ENCODE measurements around the gene IFT52. TPM values are rescaled to one million over a fixed set of nuclear protein-coding genes. Genes with fewer than 3 reads are reported as not detected.
"Not testable (repeated sequence)": the region's sequence is repeated elsewhere in the genome, so short reads cannot be mapped to it uniquely, and the experiment has no call there.

The IFT52 gene
- total RNA-seq, 1 experiment from 2014 or later = 53.6 TPM

DNA sequence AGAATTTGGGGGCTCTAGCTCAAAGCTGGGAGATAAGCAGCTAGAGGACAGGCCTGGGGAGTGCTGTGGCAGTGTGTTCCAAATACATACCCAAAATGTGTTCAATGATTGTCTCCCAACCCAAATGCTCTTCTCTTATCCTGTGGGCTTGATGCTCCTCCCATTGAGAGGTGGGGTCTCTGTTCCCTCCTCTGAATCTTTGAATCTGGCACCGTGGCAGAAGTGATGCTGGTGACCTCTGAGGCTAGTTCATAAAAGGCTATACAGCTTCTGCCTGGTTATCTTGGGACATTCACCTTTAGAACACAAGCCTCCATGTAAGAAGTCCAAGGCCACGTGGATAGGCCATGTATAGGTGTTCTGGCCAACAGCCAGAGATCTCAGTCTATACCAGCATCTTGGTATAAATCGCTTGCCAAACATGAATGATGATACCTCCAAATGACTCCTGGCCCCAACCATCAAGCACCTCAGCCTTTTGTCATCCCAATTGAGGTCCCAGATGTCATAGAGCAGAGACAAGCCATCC lies 60.3 kb downstream of the IFT52 start:
- no peak for DNase-seq (ENCODE audit: low spot score)

DNA sequence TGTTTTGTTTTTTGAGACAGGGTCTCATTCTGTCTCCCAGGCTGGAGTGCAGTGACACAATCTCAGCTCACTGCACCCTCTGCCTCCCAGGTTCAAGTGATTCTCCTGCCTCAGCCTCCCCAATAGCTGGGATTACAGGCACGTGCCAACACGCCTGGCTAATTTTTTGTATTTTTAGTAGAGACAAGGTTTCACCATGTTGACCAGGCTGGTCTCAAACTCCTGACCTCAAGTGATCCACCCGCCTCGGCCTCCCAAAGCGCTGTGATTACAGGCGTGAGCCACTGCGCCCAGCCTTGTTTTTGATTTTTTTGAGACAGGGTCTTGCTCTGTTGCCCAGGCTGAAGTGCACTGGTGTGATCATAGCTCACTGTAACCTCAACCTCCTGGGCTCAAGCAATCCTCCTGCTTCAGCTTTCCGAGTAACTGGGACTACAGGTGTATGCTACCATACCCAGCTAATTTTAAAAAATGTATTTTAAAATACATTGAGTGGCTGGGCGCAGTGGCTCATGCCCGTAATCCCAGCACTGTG lies 61.0 kb downstream of the IFT52 start:
- not testable (repeated sequence) for DNase-seq (ENCODE audit: low spot score)

- DNase-seq (ENCODE audit: low spot score) = no peak
Observed at GRCh38 chr20:43653966-43654365, 63.2 kb downstream of the IFT52 start.

GRCh38 chr20:43655176-43655575 lies 64.4 kb downstream of the IFT52 start:
- not testable (repeated sequence) for DNase-seq (ENCODE audit: low spot score)

DNA sequence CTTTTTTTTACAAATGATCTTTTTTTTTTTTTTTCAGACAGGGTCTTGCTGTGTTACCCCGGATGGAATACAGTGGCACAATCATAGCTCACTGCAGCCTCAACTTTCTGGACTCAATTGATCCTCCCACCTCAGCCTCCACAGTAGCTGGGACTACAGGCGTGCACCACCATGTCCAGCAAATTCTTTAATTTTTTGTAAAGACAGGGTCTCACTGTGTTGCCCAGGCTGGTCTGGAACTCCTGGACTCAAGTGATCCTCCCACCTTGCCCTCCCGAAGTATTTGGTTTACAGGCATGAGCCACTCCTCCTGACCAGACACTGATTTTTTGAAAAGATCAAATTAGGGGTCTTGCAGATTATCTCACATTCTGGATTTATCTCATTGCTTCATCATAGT lies 65.2 kb downstream of the IFT52 start:
- no peak for DNase-seq (ENCODE audit: low spot score)

DNA sequence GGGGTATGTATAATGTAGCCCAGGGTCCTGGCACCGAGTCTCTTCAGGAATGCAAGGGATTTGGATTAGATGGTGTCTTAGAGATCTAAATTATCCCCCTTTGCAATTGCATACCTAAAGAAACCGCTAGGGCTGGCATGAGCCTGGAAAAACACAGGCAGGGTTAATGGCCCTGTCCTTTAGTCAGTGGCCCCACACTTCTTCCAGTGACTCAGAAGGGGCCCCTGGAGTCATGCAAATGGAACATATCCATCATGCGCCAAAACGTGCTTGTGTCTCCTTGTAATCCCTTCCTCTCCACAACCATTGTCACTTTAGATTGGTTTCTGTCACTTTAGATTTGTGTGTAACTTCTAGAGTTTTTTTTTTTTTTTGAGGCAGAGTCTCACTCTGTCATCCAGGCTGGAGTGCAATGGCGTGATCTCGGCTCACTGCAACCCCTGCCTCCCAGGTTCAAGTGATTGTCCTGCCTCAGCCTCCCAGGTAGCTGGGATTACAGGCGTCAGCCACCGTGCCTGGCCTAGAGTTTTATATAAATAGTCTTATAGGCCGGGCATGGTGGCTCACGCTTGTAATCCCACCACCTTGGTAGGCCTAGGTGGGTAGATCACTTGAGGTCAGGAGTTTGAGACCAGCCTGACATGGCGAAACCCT lies 67.5 kb downstream of the IFT52 start:
- DNase-seq (ENCODE audit: low spot score) = peak; percentile 44

DNA sequence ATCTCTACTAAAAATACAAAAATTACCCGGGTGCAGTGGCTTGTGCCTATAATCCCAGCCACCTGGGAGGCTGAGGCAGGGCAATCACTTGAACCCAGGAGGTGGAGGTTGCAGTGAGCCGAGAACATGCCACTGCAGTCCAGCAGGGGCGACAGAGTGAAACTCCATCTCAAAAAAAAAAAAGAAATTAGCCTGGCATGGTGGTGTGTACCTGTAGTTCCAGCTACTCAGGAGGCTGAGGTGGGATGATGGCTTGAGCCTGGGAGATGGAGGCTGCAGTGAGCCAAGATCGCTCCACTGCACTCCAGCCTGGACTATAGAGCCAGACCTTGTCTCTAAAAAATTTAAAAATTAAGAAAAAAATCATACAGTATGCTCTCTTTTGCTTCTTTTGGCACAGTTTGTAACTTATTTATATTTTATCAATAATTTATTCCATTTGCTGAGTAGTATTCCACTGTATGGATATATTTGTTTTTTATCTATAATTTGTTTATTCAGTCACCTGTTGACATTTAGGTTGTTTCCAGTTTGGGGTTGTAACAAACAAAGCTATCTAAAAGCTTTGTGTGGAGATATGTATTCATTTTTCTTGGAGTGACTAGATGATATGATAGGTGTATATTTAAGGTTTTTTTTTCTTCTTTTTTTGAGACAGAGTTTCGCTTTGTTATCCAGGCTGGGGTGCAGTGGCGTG lies 68.1 kb downstream of the IFT52 start:
- no peak for DNase-seq (ENCODE audit: low spot score)

- DNase-seq (ENCODE audit: low spot score) = peak; percentile 73
Observed at GRCh38 chr20:43662943-43663655, 72.4 kb downstream of the IFT52 start.

DNA sequence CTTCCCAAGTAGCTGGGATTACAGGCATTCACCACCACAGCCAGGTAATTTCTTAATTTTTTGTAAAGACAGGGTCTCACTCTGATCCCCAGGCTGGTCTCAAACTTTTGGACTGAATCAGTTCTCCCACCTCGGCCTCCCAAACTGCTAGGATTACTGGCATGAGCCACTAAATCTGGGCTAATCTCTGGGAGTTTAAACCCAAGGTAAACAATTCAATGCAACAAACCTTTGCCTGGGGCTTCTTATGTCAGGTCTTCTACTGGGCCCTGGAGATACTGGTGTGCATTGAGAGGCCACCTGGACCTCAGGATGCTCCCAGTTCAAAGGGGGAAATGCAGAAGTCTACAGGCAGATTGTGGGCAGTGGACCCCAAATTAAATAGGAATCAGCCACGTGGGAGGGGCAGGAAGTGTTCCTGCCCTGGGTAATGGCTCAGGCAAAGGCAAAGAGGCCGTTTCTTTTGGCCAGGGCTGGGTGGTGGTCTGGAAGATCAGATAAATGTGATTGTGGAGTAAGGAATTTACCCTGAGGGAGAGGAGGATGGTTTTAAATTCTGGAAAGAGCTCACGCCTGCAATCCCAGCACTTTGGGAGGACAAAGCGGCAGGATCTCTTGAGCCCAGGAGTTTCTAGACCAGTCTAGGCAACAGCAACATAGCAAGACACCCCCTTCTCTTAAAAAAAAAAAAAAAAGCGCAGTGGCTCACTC lies 74.9 kb downstream of the IFT52 start:
- DNase-seq (ENCODE audit: low spot score) = no peak

DNA sequence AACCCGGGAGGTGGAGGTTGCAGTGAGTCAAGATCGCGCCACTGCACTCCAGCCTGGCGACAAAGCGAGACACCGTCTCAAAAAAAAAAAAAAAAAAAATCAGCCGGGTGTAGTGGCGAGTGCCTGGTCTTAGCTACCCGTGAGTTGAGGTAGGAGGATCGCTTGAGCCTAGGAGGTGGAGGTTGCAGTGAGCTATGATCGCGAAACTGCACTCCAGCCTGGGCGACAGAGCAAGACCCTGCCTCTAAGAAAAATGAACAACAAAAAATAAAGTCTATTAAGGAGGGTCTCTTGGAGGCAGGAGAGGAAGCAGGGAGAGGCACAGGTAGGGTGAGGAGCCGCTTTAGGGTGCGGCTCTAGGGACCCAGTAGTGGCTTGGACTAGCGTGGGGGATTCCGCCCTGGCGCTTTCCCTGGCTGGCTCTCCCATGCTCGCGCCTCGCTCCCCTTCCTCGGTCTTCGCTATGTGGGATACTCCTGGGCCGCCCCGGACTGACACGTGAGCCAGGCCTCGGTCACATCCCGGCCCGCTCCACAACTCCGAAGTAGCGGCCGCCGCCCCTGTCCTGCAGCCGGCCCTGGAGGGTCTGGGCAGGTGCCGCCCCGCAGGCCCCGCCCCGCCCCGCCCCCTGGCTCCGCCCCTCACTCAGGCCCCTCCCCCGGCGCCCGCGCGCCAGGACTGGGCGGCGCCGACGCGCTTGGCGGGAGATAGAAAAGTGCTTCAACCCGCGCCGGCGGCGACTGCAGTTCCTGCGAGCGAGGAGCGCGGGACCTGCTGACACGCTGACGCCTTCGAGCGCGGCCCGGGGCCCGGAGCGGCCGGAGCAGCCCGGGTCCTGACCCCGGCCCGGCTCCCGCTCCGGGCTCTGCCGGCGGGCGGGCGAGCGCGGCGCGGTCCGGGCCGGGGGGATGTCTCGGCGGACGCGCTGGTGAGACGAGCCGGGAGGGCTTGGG lies 75.9 kb downstream of the IFT52 start, which contains the start of gene MYBL2:
Gene MYBL2, plus strand, starts transcription at position 739 of the 953 bp plus-strand sequence. Its CDS starts 170 bp downstream, at position 909.
- DNase-seq (ENCODE audit: low spot score) = peak; percentile 48

GRCh38 chr20:43667341-43668132 lies 76.8 kb downstream of the IFT52 start:
- DNase-seq (ENCODE audit: low spot score) = no peak

DNA sequence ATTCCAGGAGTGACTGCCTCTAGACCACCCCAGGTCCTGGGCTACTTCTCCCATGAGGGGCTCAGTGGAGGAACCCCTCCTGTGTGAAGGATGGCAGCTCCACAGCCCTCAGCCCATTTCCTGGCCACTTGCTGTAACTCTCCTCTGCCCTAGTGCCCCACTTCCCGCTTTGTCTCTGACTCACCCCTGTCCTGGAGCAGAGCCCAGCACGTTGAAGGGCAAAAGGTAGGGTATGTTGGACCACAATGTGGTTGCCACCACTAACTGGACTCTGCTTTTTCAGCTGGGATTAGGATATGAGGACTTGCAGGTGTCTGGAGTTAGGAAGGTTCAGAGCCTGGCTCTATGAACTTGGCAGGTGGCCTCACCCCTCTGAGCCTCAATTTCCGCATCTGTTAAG lies 78.6 kb downstream of the IFT52 start:
- DNase-seq (ENCODE audit: low spot score) = peak; percentile 91

GRCh38 chr20:43670423-43670822 lies 79.7 kb downstream of the IFT52 start:
- no peak for DNase-seq (ENCODE audit: low spot score)

GRCh38 chr20:43676368-43676767 lies 85.6 kb downstream of the IFT52 start:
- no peak for DNase-seq (ENCODE audit: low spot score)

GRCh38 chr20:43680981-43681380 lies 90.2 kb downstream of the IFT52 start:
- no peak for DNase-seq (ENCODE audit: low spot score)

DNA sequence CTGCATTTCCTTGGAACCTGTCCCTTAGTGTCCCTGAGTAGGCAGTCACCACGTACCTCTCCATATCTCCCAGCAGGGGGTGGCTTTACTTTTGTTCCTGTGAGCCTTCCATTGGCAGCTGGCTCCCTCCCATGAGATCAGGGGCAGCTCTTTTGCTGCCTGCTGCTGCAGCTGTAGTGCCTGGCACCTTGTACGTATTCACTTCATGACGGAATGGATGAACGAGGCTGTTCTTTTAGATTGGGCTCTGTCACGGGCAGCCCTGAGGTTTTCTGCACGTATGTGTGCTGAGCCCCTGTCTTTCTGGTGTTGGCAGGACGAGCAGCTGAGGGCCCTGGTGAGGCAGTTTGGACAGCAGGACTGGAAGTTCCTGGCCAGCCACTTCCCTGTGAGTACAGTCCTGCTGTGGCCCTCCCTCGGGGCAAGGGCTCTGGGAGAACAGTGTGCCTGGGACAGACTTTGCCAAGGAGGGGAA lies 90.8 kb downstream of the IFT52 start:
- DNase-seq (ENCODE audit: low spot score) = no peak

DNA sequence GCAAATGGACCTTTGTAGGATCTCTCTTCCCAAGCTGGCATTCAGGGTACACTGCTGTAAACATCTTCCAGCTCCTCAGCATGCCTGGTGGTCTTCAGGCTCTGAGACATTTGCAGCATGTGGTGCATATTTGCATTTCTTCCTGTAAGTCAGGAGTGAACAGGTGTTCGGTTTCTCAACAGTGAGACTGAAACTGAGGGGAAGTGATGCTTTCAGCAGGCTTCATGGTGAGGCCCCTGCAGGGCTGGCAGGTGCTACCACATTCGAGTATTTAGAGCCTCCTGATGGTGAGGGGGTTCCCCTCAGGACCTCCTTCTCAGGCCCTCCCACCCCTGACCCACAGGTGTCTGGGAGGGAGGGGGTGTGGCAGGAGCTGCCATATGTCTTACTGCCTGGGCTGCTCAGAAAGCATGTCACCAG lies 91.3 kb downstream of the IFT52 start:
- DNase-seq (ENCODE audit: low spot score) = no peak

GRCh38 chr20:43682446-43682845 lies 91.7 kb downstream of the IFT52 start:
- no peak for DNase-seq (ENCODE audit: low spot score)

DNA sequence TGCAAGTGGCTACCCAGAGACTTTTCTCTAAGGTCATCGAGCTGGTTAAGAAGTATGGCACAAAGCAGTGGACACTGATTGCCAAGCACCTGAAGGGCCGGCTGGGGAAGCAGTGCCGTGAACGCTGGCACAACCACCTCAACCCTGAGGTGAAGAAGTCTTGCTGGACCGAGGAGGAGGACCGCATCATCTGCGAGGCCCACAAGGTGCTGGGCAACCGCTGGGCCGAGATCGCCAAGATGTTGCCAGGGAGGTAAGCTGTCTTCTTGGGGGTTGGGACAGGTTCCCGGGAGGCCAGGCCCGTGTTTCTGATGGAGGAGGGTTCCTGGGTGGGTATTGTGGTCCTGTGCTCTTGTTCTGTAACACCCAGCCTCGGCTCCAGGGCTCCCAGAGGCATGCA lies 96.1 kb downstream of the IFT52 start:
- no peak for DNase-seq (ENCODE audit: low spot score)
